Stimulated activated CD4-positive, alpha-beta T cell treated with anti-CD3 and anti-CD28 coated beads, Interleukin-2, amount 100 ng/mL, for 24 hours (primary cell): ENCODE data around the gene NXPH2.
"Not testable (repeated sequence)": the region's sequence is repeated elsewhere in the genome, so short reads cannot be mapped to it uniquely, and the experiment has no call there.

Source experiments
- DNase-seq, 2 donors: peaks; one replicate each; pipeline ENCODE4 v3.0.0-alpha.2; 2020

NXPH2 gene

GRCh38 chr2:138707392-138708074 lies 72.7 kb downstream of the NXPH2 start:
- no peak for DNase-seq

GRCh38 chr2:138703242-138703641 lies 76.9 kb downstream of the NXPH2 start:
- no peak for DNase-seq

- no peak for DNase-seq
Measured at GRCh38 chr2:138700716-138701115, 79.5 kb downstream of the NXPH2 start.

- DNase-seq = no peak
Measured at GRCh38 chr2:138699421-138699820, 80.8 kb downstream of the NXPH2 start.

DNA sequence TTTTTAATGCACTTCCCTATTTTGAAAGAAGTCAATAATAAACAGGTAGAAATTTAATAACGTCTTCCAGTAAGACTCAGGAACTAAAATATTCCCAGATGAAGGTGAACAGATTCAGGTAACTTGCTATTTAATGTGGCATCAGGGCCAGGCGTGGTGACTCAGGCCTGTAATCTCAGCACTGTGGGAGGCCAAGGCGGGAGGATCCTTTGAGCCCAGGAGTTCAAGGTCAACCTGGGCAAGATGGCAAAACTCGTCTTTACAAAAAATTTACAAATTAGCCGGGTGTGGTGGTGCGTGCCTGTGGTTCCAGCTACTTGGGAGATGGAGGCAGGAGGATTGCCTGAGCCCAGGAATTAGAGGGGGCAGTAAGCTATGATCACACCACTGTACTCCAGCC lies 81.8 kb downstream of the NXPH2 start:
- no peak for DNase-seq

DNA sequence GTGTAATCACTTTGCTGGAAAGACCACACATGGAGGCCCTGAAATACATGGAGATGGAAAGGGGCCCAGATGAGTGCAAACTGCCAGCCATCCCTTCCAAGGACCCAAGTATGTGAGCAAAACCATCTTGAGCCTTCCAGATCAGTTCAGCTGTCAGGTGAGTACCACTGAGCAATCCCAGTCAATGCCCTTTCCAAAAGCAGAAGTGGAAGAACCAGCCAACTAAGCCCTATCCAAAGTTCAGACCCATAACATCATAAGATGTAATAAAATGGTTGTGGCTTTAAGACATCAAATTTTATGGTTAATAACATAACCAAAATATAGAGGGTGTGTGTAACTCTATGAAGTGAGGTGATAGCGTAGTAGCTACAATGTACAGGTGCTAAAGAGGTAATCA lies 88.5 kb downstream of the NXPH2 start:
- no peak for DNase-seq

DNA sequence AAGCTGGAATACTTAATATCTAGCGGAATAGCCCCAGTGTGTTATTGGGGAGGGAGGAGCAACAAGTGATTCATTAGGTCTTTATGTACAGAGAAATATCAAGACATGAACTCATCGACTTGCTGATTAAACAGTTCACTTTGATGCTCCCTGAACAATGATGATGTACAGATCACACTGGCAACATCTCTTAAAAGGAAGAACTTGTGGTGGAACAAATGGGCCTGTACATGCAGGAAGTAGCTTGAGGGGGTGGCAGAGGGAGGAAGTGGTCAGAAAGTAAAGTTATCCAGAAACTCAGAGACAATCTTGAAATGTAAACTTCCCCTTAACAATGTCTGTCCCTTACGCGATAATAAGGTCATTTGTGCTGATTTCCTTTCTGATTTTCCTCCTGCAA lies 90.5 kb downstream of the NXPH2 start:
- no peak for DNase-seq

GRCh38 chr2:138682163-138682562 lies 98.0 kb downstream of the NXPH2 start:
- DNase-seq = no peak

DNA sequence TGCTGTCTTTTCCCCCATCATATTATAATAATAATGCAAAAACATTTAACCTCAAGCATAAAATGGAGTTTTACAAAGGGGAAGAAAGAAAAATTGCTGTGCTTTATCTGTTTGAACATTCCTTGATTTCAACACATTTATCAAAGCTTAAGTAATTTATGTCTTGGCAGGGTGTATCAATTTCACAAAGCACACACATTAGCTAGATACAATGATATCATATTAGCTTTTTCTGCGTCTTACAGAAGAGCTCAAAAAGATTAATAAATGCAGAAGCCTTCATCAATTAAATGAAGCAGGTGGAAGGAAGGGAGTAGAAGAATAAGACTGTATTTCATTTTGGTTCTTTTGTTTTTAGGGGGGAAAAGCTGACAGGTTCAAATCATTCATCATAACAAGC lies 103.0 kb downstream of the NXPH2 start:
- DNase-seq = no peak

- DNase-seq = no peak
Measured at GRCh38 chr2:138676619-138677021, 103.6 kb downstream of the NXPH2 start.

- DNase-seq = no peak
Measured at GRCh38 chr2:138671566-138671965, 108.6 kb downstream of the NXPH2 start.

DNA sequence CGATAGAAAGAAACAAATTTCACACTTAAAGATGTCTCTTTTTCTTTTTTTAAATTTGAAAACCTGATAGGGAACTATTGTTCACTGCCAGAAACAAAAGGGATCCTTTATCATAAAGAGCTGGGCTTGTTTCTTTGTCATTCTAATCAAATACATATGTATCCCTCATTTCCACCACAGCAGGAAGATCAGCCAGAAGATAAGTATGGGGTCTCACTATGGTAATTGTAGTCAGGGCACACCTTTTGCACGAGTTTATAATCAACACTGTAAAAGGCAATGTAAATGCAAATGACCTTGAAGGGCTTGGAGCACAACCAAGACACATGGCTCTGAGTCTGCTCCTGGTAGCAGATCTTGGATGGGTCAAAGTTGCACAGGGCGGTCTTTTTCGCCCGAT lies 109.5 kb downstream of the NXPH2 start:
- DNase-seq = no peak

- no peak for DNase-seq
Measured at GRCh38 chr2:138665937-138666336, 114.3 kb downstream of the NXPH2 start.

GRCh38 chr2:138658187-138658894 lies 121.8 kb downstream of the NXPH2 start:
- DNase-seq = no peak

DNA sequence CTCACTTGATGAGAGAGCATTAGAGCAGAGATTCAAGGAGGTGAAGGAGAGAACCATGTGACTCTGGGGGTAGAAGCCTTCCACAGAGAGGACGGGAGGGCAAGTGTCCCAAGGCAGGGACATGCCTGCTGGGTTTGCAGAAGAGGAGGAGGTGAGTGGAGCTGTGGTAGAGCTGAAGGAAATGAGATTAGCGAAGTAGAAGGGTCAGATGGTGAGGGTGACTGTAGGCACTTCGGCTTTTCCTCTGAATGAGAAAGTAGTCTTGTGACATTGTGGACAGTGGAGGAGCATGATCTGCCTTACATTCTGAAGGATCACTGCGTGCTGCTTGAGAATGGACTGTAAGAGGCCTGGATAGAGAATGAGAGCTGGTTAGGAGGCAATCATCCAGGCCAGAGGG lies 126.0 kb downstream of the NXPH2 start:
- no peak for DNase-seq

DNA sequence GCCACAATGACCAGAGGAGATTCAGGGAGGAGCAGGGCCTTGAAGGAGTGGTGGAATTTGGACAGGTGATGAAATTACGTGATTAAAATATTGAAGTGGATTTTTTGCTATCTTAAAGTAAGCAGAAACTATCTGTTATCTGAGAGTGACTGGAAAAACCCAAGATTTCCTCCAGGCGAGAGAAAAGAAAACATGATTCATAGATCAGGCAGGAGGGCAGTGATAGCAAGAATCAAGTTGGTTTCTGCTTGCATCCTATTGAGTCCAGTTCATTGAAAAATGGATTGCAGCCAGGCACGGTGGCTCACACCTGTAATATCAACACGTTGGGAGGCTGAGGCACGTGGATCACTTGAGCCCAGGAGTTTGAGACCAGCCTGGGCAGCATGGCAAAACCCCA lies 127.8 kb downstream of the NXPH2 start:
- no peak for DNase-seq

DNA sequence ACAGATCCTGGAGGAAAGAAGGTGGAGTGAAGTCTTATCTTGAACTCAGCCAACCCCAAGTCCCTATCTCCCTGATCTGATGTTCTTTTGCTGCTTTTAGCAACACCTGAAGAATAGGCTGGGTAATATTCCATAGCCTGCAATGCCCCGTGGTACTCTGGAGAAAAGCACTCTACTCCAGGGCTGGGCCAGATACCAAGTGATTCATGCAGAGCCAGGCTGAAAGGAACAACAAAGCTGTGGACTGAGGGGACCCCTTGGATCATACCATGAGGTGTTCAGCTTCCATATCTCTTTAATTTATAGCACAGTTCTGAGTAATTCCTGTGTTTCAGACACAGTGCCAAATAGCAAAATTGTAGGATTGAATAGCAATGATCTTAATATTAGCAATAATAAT lies 130.6 kb downstream of the NXPH2 start:
- no peak for DNase-seq

GRCh38 chr2:138648606-138649005 lies 131.6 kb downstream of the NXPH2 start:
- no peak for DNase-seq

GRCh38 chr2:138644776-138645175 lies 135.4 kb downstream of the NXPH2 start:
- DNase-seq = not testable (repeated sequence)

DNA sequence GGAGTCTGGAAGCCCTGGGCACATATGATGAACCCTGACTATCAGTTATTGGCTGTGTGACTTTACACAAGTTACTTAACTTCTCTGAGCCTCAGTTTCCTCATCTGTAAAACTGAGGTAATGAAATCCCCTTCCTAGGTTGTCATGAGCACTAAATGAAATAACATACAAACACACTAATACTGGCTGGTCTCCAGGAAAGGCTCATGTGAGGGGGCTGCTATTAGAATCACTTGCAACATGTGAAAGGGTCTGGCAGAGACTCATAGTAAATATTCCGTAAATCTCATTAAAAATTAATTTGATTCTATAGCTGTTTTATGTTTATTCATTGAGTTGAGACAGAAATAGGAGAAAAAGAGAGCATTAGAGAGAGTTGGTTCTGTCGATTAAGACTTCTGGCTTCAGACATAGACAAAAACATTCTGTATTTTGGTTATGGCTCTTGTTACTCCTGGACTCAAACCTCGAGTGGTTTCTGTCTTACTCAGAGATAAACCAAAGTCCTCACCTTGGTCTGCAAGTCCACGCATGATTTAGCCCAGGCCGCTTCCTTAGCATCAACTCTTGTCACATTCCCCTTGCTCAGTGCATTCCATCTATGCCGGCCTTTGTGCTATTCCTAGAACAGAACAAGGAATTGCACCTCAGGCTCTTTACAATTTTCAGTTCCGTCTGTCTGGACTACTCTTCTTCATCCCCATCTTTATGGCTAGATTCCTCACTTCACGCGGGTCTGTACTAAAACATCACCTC lies 139.1 kb downstream of the NXPH2 start:
- DNase-seq = no peak

GRCh38 chr2:138637686-138638085 lies 142.5 kb downstream of the NXPH2 start:
- no peak for DNase-seq

DNA sequence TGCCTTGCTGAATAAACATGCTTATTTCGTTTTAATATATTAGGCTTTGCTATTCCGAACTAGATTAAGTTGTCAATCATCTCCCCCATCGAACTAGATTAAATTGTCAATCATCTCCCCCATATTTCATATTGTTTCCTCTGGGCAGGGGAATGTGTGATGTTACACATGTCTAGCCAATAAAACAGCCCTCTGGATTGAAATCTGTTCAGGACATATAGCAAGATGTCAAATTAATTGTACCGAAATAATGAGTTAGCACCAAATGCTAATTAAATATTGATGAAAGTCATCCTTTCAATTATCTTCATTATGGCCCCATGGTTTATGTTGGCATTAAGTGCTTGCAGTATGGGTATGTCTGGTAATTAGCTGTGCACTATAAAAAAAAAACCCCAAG lies 143.1 kb downstream of the NXPH2 start:
- no peak for DNase-seq

- DNase-seq = no peak
Measured at GRCh38 chr2:138633049-138633448, 147.1 kb downstream of the NXPH2 start.

- no peak for DNase-seq
Measured at GRCh38 chr2:138632066-138632620, 148.0 kb downstream of the NXPH2 start.
